ENCODE data around the gene RETREG3.

RETREG3 gene

GRCh38 chr17:42530952-42531454 lies 78.2 kb downstream of the RETREG3 start:
- DNase-seq (ENCODE audit: low read depth) = no peak
